Mesenteric fat pad (tissue), 1 donor: Measurements from ENCODE around the gene MAP1LC3A. TPM values are rescaled to one million over a fixed set of nuclear protein-coding genes. Genes with fewer than 3 reads are reported as not detected.

ENCODE experiments used
- total RNA-seq: library from RNA; stranded (reverse); fragmentation: NEBNext Ultra II Directional; extraction: Animal tissue kit (Norgen Biotek cat#: 25700); gene quantifications from one replicate; pipeline ENCODE4 v1.2.1, GENCODE V29; 2021
- donor health status: DM: yes; HTN: yes; CAD: no.

Gene MAP1LC3A
- total RNA-seq, 1 donor from 2014 or later, result 48.1 TPM

Other genes starting within 250 kb of the MAP1LC3A start
- gene ITCH, start 195.4 kb upstream of the MAP1LC3A start, total RNA-seq, result 68.2 TPM
- gene DYNLRB1, start 42.3 kb upstream of the MAP1LC3A start, total RNA-seq, result 131 TPM
- 11.7 TPM for gene PIGU, start 118.4 kb downstream of the MAP1LC3A start, total RNA-seq
- 16.8 TPM for gene TP53INP2, start 145.6 kb downstream of the MAP1LC3A start, total RNA-seq